K562 (cell line): ENCODE data around the gene MMD2. TPM values are rescaled to one million over a fixed set of nuclear protein-coding genes. Genes with fewer than 3 reads are reported as not detected.

Source experiments
- ATAC-seq: fragments of 200-7000 bp; cut with Tn5 transposase; 3 replicates; pipeline ENCODE4 v1.9.1; 2020; ENCODE audit warnings: moderate library complexity
- BruUV-seq: library from RNA; stranded (reverse); fragments of 400-500 nt; replicated peaks from 2 replicates; lab custom pipeline; 2021; lab: Mats Ljungman, UMichigan
- CTCF ChIA-PET: fragments of 300-600 bp; formaldehyde crosslinking; extraction: SDS; loops from one replicate; lab custom pipeline; 2021; ENCODE audit warnings: low intra/inter-chr PET ratio; lab: Yijun Ruan, JAX
- POLR2A ChIA-PET: fragments of 300-600, 350-650 bp; sonication (Branson Sonifier 250); formaldehyde crosslinking; extraction: SDS; loops from one replicate; lab custom pipeline; 2021; ENCODE audit warnings: antibody characterized with exemption, inconsistent platforms; lab: Yijun Ruan, JAX
- DNase-seq, 4 experiments: peaks; one replicate each; pipeline versions ENCODE4 v3.0.0 to v3.0.0-alpha.2; 2011 to 2018; ENCODE audit warnings: low spot score in 3 of 4, mixed read lengths in 3 of 4; ENCODE audit errors: extremely low read depth in 1 of 4
- FAIRE-seq: peaks from 2 replicates; lab custom pipeline; 2011; peaks lifted over from hg19 to GRCh38; lab: Jason Lieb, UNC
- H2AFZ ChIP-seq: 2 replicates; pipeline ENCODE4 v1.6.0; 2011; ENCODE audit warnings: low read depth, low read length, control low read depth, inconsistent platforms
- H3K27ac ChIP-seq: fragments of 200-600 bp; 3 replicates; pipeline ENCODE4 v1.8.0; 2011; ENCODE audit warnings: low read depth, mild to moderate bottlenecking, control low read depth, inconsistent platforms, low read length, moderate library complexity, mixed read lengths; ENCODE audit errors: extremely low read depth
- H3K27me3 ChIP-seq, 2 experiments: fragments of 300-600 bp in 1 of 2; 2 replicates in 1 of 2; 3 replicates in 1 of 2; pipeline versions ENCODE4 v1.6.0 to v1.8.0; 2011; ENCODE audit warnings: inconsistent platforms in 2 of 2, low read length in 2 of 2, mild to moderate bottlenecking in 1 of 2, mixed read lengths in 1 of 2, moderate library complexity in 1 of 2; ENCODE audit not compliant: control insufficient read depth in 2 of 2, insufficient read depth in 2 of 2
- H3K36me3 ChIP-seq: fragments of 300-600 bp; 3 replicates; pipeline ENCODE4 v1.8.0; 2011; ENCODE audit warnings: mild to moderate bottlenecking, low read length, inconsistent platforms; ENCODE audit not compliant: control insufficient read depth, insufficient read depth
- H3K4me1 ChIP-seq, 2 experiments: fragments of 200-600 bp in 1 of 2; replicated peaks in 1 of 2; 2 replicates in 1 of 2; 3 replicates in 1 of 2; pipeline versions ENCODE4 v1.5.1 to v1.8.0; 2011; ENCODE audit warnings: inconsistent platforms in 2 of 2, low read length in 2 of 2, mild to moderate bottlenecking in 1 of 2, mixed read lengths in 1 of 2, moderate library complexity in 1 of 2; ENCODE audit not compliant: control insufficient read depth in 2 of 2, insufficient read depth in 2 of 2
- H3K4me2 ChIP-seq: 2 replicates; pipeline ENCODE4 v1.6.1; 2011; ENCODE audit warnings: low read length, control low read depth, inconsistent platforms, mixed read lengths; ENCODE audit not compliant: insufficient read depth
- H3K4me3 ChIP-seq: fragments of 200-600 bp; sonication (generic), shearing (Covaris generic); 2 replicates; pipeline ENCODE4 v1.5.1; 2016; ENCODE audit warnings: control low read depth, inconsistent platforms
- H3K79me2 ChIP-seq: fragments of 200-600 bp; 3 replicates; pipeline ENCODE4 v1.8.0; 2011; ENCODE audit warnings: low read length, inconsistent platforms; ENCODE audit not compliant: control insufficient read depth, insufficient read depth
- H3K9ac ChIP-seq, 2 experiments: 2 replicates each; pipeline versions ENCODE4 v1.6.0 to v1.6.1; 2011; ENCODE audit warnings: low read depth in 2 of 2, low read length in 2 of 2, control low read depth in 1 of 2, inconsistent platforms in 1 of 2, mild to moderate bottlenecking in 1 of 2, mixed read lengths in 1 of 2; ENCODE audit not compliant: insufficient read depth in 1 of 2
- H3K9me1 ChIP-seq: one replicate; pipeline ENCODE4 v1.6.0; 2011; ENCODE audit warnings: inconsistent platforms, mild to moderate bottlenecking, low read length, moderate library complexity; ENCODE audit not compliant: control insufficient read depth, insufficient read depth
- H3K9me3 ChIP-seq: replicated peaks from 2 replicates; pipeline ENCODE4 v1.5.1; 2011; ENCODE audit warnings: low read depth, low read length, inconsistent platforms; ENCODE audit not compliant: control insufficient read depth, insufficient read depth
- H4K20me1 ChIP-seq: replicated peaks from 2 replicates; pipeline ENCODE4 v1.6.1; 2011; ENCODE audit warnings: low read length, inconsistent platforms, mixed read lengths; ENCODE audit not compliant: control insufficient read depth, insufficient read depth
- PRDM10 ChIP-seq: fragments of 450-650 bp; IDR thresholded peaks from 2 replicates; pipeline ENCODE4 v1.6.1; 2018; ENCODE audit not compliant: partially characterized antibody
- ZNF778 ChIP-seq: fragments of 450-650 bp; formaldehyde crosslinking; IDR thresholded peaks from 2 replicates; pipeline ENCODE4 v1.4.0; 2020; ENCODE audit warnings: mild to moderate bottlenecking, moderate library complexity
- WGBS: fragments of 100-300 bp; shearing (Covaris generic); methylation state at CpG from one replicate; pipeline ENCODE4 v1.1.6; 2016; ENCODE audit warnings: low coverage, mixed read lengths; ENCODE audit not compliant: insufficient coverage; ENCODE audit errors: missing lambda C conversion rate; 5-methylcytosine and 5-hydroxymethylcytosine counted together
- in situ Hi-C: fragments of 300-500 bp; cut with MboI; formaldehyde crosslinking; loops from 4 replicates; pipeline ENCODE4 v1.15.0; 2018; ENCODE audit warnings: inconsistent platforms, mixed read lengths
- intact Hi-C: fragments of 100-400 bp; cut with micrococcal nuclease; formaldehyde crosslinking; loops from 2 replicates; pipeline ENCODE4 v1.14.2; 2022
- polyA plus RNA-seq, 8 experiments: library from polyadenylated mRNA; depleted of rRNA in 4 of 8; stranded (reverse) in 5 of 8; unstranded in 3 of 8; fragments of >200 nt; fragmentation: Nextera tagmentation in 2 of 8; fragmentation: Illumina TruSeq in 1 of 8; extraction: Ambion mirVana in 2 of 8; extraction: Trizol in 1 of 8; gene quantifications; 2 replicates each; pipeline versions ENCODE4 v1.2.1 to v1.2.3, GENCODE V29; 2011 to 2014; ENCODE audit warnings: inconsistent platforms in 1 of 8, missing spikeins in 1 of 8
- total RNA-seq, 7 experiments: library from RNA; depleted of rRNA in 6 of 7; stranded (reverse); fragments of >200 nt in 6 of 7; fragmentation: Illumina TruSeq in 2 of 7; extraction: Trizol in 2 of 7; gene quantifications; 2 replicates each; pipeline versions ENCODE4 v1.2.1 to v1.2.3, GENCODE V29; 2011 to 2021; ENCODE audit warnings: low replicate concordance in 1 of 7

The MMD2 gene
- total and polyA plus RNA-seq, 9 of the 15 experiments (the other 6 are each of a cell fraction or from before 2014, with no cell fraction given) = not detected

- Histone ChIP-seq H3K4me3 (no peak overlapping the region), H3K9me3 (no peaks in the 10 kb centered on the region), H3K27ac (no peak overlapping the region), H3K79me2 (no peaks in the 10 kb centered on the region), H3K27me3 (peaks cover 0 to 10% of the 10 kb centered on the region in 2 experiments; a peak in 3 of 5 replicates), H3K9me1 (no peaks in the 10 kb centered on the region), H3K9ac (no peak overlapping the region), H2AFZ (peak overlapping the region; percentile 44; the same call in 1 of the 2 replicates), H3K4me2 (no peak overlapping the region), H4K20me1 (no peaks in the 10 kb centered on the region), H3K36me3 (no peaks in the 10 kb centered on the region), H3K4me1 (peaks cover 0 to 7% of the 10 kb centered on the region in 2 experiments; a peak in 4 of 5 replicates)
- no peak for FAIRE-seq
- TF ChIP-seq PRDM10 = peak; percentile 69
- TF ChIP-seq ZNF778 (CRISPR knock-in tag) = no peak
- ATAC-seq = no peak
- POLR2A ChIA-PET = interaction anchor here (1.2 kb wide), 1 partner anchor 80 kb away, joined by 3 read pairs; the partner anchor contains the start of gene RBAK
- CTCF ChIA-PET = no interaction called here
- no TSS peak for BruUV-seq
- intact Hi-C loops = no loop called here
- in situ Hi-C loops = no loop called here
- 65% methylated on average over 9 of the region's 11 CpGs for WGBS
- no peak for DNase-seq
Observed at GRCh38 chr7:4965295-4966022, 6.5 kb upstream of the MMD2 start.
